Neural progenitor cell (in vitro differentiated cells): ENCODE measurements around the gene QRFPR. TPM values are rescaled to one million over a fixed set of nuclear protein-coding genes. Genes with fewer than 3 reads are reported as not detected.

Experiments used
- DNase-seq: peaks from one replicate; pipeline ENCODE4 v3.0.0-alpha.2; 2016; ENCODE audit warnings: low spot score
- H2AFZ ChIP-seq: fragments of 200-600 bp; sonication (generic); replicated peaks from 2 replicates; pipeline ENCODE4 v1.6.1; 2016; ENCODE audit warnings: antibody characterized with exemption
- H3F3A ChIP-seq: fragments of 200-600 bp; sonication (generic); 2 replicates; pipeline ENCODE4 v1.6.1; 2016; ENCODE audit warnings: antibody characterized with exemption, low read depth
- H3K27ac ChIP-seq: fragments of 200-600 bp; sonication (generic); 2 replicates; pipeline ENCODE4 v1.5.1; 2016; ENCODE audit warnings: mild to moderate bottlenecking
- H3K27me3 ChIP-seq: fragments of 200-600 bp; sonication (generic); 2 replicates; pipeline ENCODE4 v1.6.1; 2016; ENCODE audit warnings: mild to moderate bottlenecking, moderate library complexity
- H3K36me3 ChIP-seq: fragments of 200-600 bp; sonication (generic); 2 replicates; pipeline ENCODE4 v1.5.1; 2016
- H3K4me1 ChIP-seq: fragments of 200-600 bp; sonication (generic); 2 replicates; pipeline ENCODE4 v1.6.1; 2016; ENCODE audit warnings: mixed run types
- H3K4me2 ChIP-seq: fragments of 200-600 bp; sonication (generic); 2 replicates; pipeline ENCODE4 v1.6.1; 2016
- H3K4me3 ChIP-seq: fragments of 200-600 bp; sonication (generic); 2 replicates; pipeline ENCODE4 v1.5.1; 2016
- H3K79me2 ChIP-seq: fragments of 200-600 bp; sonication (generic); 2 replicates; pipeline ENCODE4 v1.6.1; 2016; ENCODE audit warnings: low read depth
- H3K9ac ChIP-seq: fragments of 200-600 bp; sonication (generic); 2 replicates; pipeline ENCODE4 v1.6.1; 2016
- H3K9me3 ChIP-seq: fragments of 200-600 bp; sonication (generic); 2 replicates; pipeline ENCODE4 v1.5.1; 2016; ENCODE audit warnings: low read depth
- H4K20me1 ChIP-seq: fragments of 200-600 bp; sonication (generic); 2 replicates; pipeline ENCODE4 v1.6.1; 2016; ENCODE audit warnings: low read depth
- H3K27ac Mint-ChIP-seq: 3 replicates; pipeline ENCODE4 v1.8.0; 2021; ENCODE audit warnings: mixed read lengths
- H3K27me3 Mint-ChIP-seq: 2 replicates; pipeline ENCODE4 v1.8.0; 2022; ENCODE audit warnings: low read depth, mild to moderate bottlenecking, inconsistent platforms, moderate library complexity, mixed read lengths; ENCODE audit not compliant: insufficient read depth
- H3K36me3 Mint-ChIP-seq: 3 replicates; pipeline ENCODE4 v1.8.0; 2021; ENCODE audit warnings: mixed read lengths
- H3K4me1 Mint-ChIP-seq: 3 replicates; pipeline ENCODE4 v1.8.0; 2021; ENCODE audit warnings: mixed read lengths
- H3K4me3 Mint-ChIP-seq: 3 replicates; pipeline ENCODE4 v1.8.0; 2021; ENCODE audit warnings: mild to moderate bottlenecking, moderate library complexity, mixed read lengths
- H3K9me3 Mint-ChIP-seq: 3 replicates; pipeline ENCODE4 v1.8.0; 2020; ENCODE audit warnings: mixed read lengths
- CTCF ChIP-seq: fragments of 200-600 bp; sonication (generic); IDR thresholded peaks from 2 replicates; pipeline ENCODE4 v1.5.1; 2017; ENCODE audit warnings: antibody characterized with exemption, mild to moderate bottlenecking
- EZH2 ChIP-seq: fragments of 200-600 bp; sonication (generic); IDR thresholded peaks from 2 replicates; pipeline ENCODE4 v1.6.1; 2017; ENCODE audit warnings: antibody characterized with exemption, mild to moderate bottlenecking, moderate library complexity
- EZH2phosphoT487 ChIP-seq: fragments of 200-600 bp; sonication (generic); IDR thresholded peaks from 2 replicates; pipeline ENCODE4 v1.6.1; 2017; ENCODE audit warnings: antibody characterized with exemption
- total RNA-seq: library from RNA; depleted of rRNA; stranded (reverse); fragments of >200 nt; gene quantifications from 2 replicates; pipeline ENCODE4 v1.2.3, GENCODE V29; 2015; ENCODE audit warnings: low replicate concordance

The QRFPR gene
- total RNA-seq, 1 donor from 2014 or later = not detected

- no peak overlapping the region for H3K27ac ChIP-seq
- Mint-ChIP-seq H3K9me3 (peaks cover 2% of the 10 kb centered on the region), H3K4me1 (no peaks in the 10 kb centered on the region), H3K27ac (no peak overlapping the region), H3K4me3 (no peak overlapping the region), H3K27me3 (peaks cover 8% of the 10 kb centered on the region), H3K36me3 (no peaks in the 10 kb centered on the region)
- H3K4me2 ChIP-seq = no peak overlapping the region
- no peak overlapping the region for H2AFZ ChIP-seq
- DNase-seq = no peak
- H3K9me3 ChIP-seq = no peaks in the 10 kb centered on the region
- H3K36me3 ChIP-seq = no peaks in the 10 kb centered on the region
- H3K4me1 ChIP-seq = no peaks in the 10 kb centered on the region
- peaks cover 24% of the 10 kb centered on the region for H3K27me3 ChIP-seq
- H3K79me2 ChIP-seq = no peaks in the 10 kb centered on the region
- H3K4me3 ChIP-seq = no peak overlapping the region
- H3K9ac ChIP-seq = no peak overlapping the region
- H4K20me1 ChIP-seq = no peaks in the 10 kb centered on the region
- H3F3A ChIP-seq = no peaks in the 10 kb centered on the region
- TF ChIP-seq EZH2phosphoT487 (no peak), EZH2 (no peak), CTCF (no peak)
Measured at GRCh38 chr4:121373841-121374240, 7.0 kb downstream of the QRFPR start.

- Histone ChIP-seq H3K79me2 (no peaks in the 10 kb centered on the region), H3K9me3 (no peaks in the 10 kb centered on the region), H3K36me3 (no peaks in the 10 kb centered on the region), H3K4me2 (no peak overlapping the region), H4K20me1 (no peaks in the 10 kb centered on the region), H3K4me1 (no peaks in the 10 kb centered on the region), H3K27ac (no peak overlapping the region), H3K9ac (no peak overlapping the region), H2AFZ (no peak overlapping the region), H3K27me3 (no peaks in the 10 kb centered on the region), H3K4me3 (no peak overlapping the region), H3F3A (no peaks in the 10 kb centered on the region)
- Mint-ChIP-seq H3K4me3 (no peak overlapping the region), H3K27me3 (peaks cover 5% of the 10 kb centered on the region), H3K36me3 (no peaks in the 10 kb centered on the region), H3K27ac (no peak overlapping the region), H3K9me3 (no peaks in the 10 kb centered on the region), H3K4me1 (no peaks in the 10 kb centered on the region)
- no peak for TF ChIP-seq EZH2phosphoT487
- TF ChIP-seq EZH2 = no peak
- TF ChIP-seq CTCF = peak; percentile 75
- peak; percentile 16 for DNase-seq
Measured at GRCh38 chr4:121370729-121371325, 10.0 kb downstream of the QRFPR start.

- Histone ChIP-seq H3K4me3 (no peak overlapping the region), H3K27ac (no peak overlapping the region), H3K4me2 (no peak overlapping the region), H3K27me3 (no peaks in the 10 kb centered on the region), H2AFZ (no peak overlapping the region), H3K9ac (no peak overlapping the region), H4K20me1 (no peaks in the 10 kb centered on the region), H3F3A (no peaks in the 10 kb centered on the region), H3K36me3 (no peaks in the 10 kb centered on the region), H3K9me3 (no peaks in the 10 kb centered on the region), H3K4me1 (no peaks in the 10 kb centered on the region), H3K79me2 (no peaks in the 10 kb centered on the region)
- TF ChIP-seq CTCF = no peak
- no peak for TF ChIP-seq EZH2
- no peak for TF ChIP-seq EZH2phosphoT487
- Mint-ChIP-seq H3K27ac (peak overlapping the region; percentile 15), H3K4me3 (no peak overlapping the region), H3K4me1 (peaks cover 4% of the 10 kb centered on the region), H3K9me3 (no peaks in the 10 kb centered on the region), H3K36me3 (no peaks in the 10 kb centered on the region), H3K27me3 (no peaks in the 10 kb centered on the region)
- DNase-seq = no peak
Measured at GRCh38 chr4:121360495-121360894, 20.3 kb downstream of the QRFPR start.
